Upper lobe of right lung (tissue), 1 donor: ENCODE results near the gene ARL4D. TPM values are rescaled to one million over a fixed set of nuclear protein-coding genes. Genes with fewer than 3 reads are reported as not detected.

Source experiments
- ATAC-seq: fragments of 200-7000 bp; cut with Tn5 transposase; one replicate; pipeline ENCODE4 v1.9.1; 2020; ENCODE audit warnings: mild to moderate bottlenecking, moderate library complexity
- DNase-seq: peaks from one replicate; pipeline ENCODE4 v3.0.0-alpha.2; 2020
- H3K27ac ChIP-seq: fragments of 200-600 bp; one replicate; pipeline ENCODE4 v1.8.0; 2022
- H3K27me3 ChIP-seq: fragments of 200-600 bp; one replicate; pipeline ENCODE4 v1.8.0; 2022; ENCODE audit warnings: mild to moderate bottlenecking
- H3K36me3 ChIP-seq: fragments of 200-600 bp; one replicate; pipeline ENCODE4 v1.8.0; 2022
- H3K4me1 ChIP-seq: fragments of 200-600 bp; one replicate; pipeline ENCODE4 v1.8.0; 2022
- H3K4me3 ChIP-seq: fragments of 200-600 bp; one replicate; pipeline ENCODE4 v1.8.0; 2022; ENCODE audit warnings: mild to moderate bottlenecking
- H3K9me3 ChIP-seq: fragments of 200-600 bp; one replicate; pipeline ENCODE4 v1.8.0; 2022
- intact Hi-C: fragments of 100-400 bp; cut with DNase I; formaldehyde crosslinking; loops from one replicate; pipeline ENCODE4 v1.11.0; 2022
- total RNA-seq: library from RNA; stranded (reverse); fragmentation: NEBNext Ultra II Directional; extraction: Animal tissue kit (Norgen Biotek cat#: 25700); gene quantifications from one replicate; pipeline ENCODE4 v1.2.1, GENCODE V29; 2021
- TF ChIP-seq, protein P1 (sequence below): fragments of 200-600 bp; IDR thresholded peaks from one replicate; pipeline ENCODE4 v1.8.0; 2022; ENCODE audit warnings: antibody characterized with exemption
- donor health status: DM: no; HTN: yes; CAD: no; lungs with severe emphysema.

The ARL4D gene
- total RNA-seq, 1 donor from 2014 or later = 18.5 TPM

DNA sequence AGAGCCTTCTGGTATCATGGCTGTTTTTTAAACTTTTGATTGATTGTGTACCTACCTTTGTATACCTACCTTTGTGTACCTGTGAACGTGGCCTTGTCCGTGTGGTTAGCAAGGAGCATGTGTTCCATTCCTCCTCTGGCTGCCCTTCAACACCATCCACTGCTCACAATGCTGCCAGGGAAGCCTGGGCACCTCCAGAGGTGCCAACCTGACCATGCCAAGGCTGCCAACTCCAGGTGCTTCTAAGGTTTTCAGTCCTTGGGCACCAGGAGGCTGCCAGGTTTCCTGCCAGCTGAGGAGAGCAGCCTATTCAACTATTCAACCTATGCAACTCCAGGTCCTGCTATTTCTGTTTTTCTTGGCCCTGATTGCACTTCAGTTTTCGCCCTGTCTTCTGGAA lies 17.6 kb upstream of the ARL4D start:
- H3K27ac ChIP-seq = no peak overlapping the region
- intact Hi-C loops = no loop called here
- DNase-seq (no peak), ATAC-seq (no peak)
- no peak overlapping the region for H3K4me3 ChIP-seq
- TF ChIP-seq, protein P1, sequence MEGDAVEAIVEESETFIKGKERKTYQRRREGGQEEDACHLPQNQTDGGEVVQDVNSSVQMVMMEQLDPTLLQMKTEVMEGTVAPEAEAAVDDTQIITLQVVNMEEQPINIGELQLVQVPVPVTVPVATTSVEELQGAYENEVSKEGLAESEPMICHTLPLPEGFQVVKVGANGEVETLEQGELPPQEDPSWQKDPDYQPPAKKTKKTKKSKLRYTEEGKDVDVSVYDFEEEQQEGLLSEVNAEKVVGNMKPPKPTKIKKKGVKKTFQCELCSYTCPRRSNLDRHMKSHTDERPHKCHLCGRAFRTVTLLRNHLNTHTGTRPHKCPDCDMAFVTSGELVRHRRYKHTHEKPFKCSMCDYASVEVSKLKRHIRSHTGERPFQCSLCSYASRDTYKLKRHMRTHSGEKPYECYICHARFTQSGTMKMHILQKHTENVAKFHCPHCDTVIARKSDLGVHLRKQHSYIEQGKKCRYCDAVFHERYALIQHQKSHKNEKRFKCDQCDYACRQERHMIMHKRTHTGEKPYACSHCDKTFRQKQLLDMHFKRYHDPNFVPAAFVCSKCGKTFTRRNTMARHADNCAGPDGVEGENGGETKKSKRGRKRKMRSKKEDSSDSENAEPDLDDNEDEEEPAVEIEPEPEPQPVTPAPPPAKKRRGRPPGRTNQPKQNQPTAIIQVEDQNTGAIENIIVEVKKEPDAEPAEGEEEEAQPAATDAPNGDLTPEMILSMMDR = no peak
- no peaks in the 10 kb centered on the region for H3K36me3 ChIP-seq
- no peaks in the 10 kb centered on the region for H3K4me1 ChIP-seq
- H3K9me3 ChIP-seq = no peaks in the 10 kb centered on the region
- no peaks in the 10 kb centered on the region for H3K27me3 ChIP-seq

GRCh38 chr17:43381621-43382020 lies 17.2 kb upstream of the ARL4D start:
- intact Hi-C loops = no loop called here
- ATAC-seq (no peak), DNase-seq (no peak)
- Histone ChIP-seq H3K27me3 (no peaks in the 10 kb centered on the region), H3K27ac (no peak overlapping the region), H3K36me3 (no peaks in the 10 kb centered on the region), H3K4me3 (no peak overlapping the region), H3K9me3 (no peaks in the 10 kb centered on the region), H3K4me1 (no peaks in the 10 kb centered on the region)
- TF ChIP-seq, protein P1 = no peak

DNA sequence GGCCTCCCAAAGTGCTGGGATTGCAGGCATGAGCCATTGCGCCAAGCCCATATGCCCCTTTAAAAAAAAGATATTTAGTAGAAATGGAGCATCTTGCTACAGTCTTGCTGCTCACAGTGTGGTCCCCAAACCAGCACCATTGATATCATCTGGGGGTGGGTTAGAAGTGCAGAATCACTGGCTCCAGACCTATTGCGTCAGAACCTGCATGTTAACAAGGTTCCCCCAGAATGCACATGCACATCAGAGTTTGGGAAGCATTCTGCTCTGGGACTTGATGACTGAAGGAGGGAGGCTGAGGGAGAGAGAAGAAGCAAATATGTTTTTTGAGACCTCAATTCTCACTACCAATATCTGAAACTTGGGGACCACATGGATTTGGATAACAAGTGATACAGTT lies 16.0 kb upstream of the ARL4D start:
- no peak overlapping the region for H3K4me3 ChIP-seq
- H3K27ac ChIP-seq = no peak overlapping the region
- TF ChIP-seq, protein P1 = no peak
- no peaks in the 10 kb centered on the region for H3K36me3 ChIP-seq
- ATAC-seq (no peak), DNase-seq (no peak)
- H3K27me3 ChIP-seq = no peaks in the 10 kb centered on the region
- intact Hi-C loops = no loop called here
- peaks cover 8% of the 10 kb centered on the region for H3K4me1 ChIP-seq
- H3K9me3 ChIP-seq = no peaks in the 10 kb centered on the region

- TF ChIP-seq, protein P1 = no peak
- H3K4me1 ChIP-seq = peaks cover 9% of the 10 kb centered on the region
- H3K27me3 ChIP-seq = no peaks in the 10 kb centered on the region
- no peaks in the 10 kb centered on the region for H3K36me3 ChIP-seq
- H3K27ac ChIP-seq = no peak overlapping the region
- no peak for ATAC-seq
- DNase-seq = no peak
- intact Hi-C loops = no loop called here
- H3K9me3 ChIP-seq = no peaks in the 10 kb centered on the region
- no peak overlapping the region for H3K4me3 ChIP-seq
These were observed 15.4 kb upstream of the ARL4D start for GRCh38 chr17:43383372-43383771.

DNA sequence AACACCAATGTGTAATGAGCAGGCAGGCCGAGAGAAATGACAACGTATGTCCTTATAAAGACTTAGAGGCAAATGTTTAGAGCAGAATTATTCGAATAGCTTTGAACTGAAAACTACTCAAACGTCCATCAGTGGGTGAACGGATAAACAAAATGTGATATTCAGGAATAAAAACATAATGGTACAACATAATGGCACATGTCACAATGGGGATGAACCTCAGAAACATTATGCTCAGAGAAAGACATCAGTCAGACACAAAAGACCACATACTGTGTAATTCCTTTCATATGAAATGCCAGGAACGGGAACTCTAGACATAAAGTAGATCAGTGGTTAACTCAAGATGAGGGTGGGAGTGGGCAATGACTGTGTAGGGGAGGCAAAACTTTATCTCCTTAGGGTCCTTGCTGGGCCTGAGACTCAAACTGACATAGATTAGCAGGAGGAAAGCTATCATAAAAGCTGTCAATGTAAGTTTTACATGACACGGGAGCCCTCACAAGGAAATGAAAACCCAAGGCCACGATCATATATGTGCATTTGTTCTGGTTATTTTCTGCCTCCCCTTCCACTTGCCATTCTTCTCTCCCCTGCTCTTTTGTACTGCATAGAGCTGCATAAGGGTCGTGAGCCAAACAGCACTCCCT lies 14.8 kb upstream of the ARL4D start:
- Histone ChIP-seq H3K9me3 (no peaks in the 10 kb centered on the region), H3K27me3 (no peaks in the 10 kb centered on the region), H3K4me3 (no peak overlapping the region), H3K27ac (no peak overlapping the region), H3K36me3 (no peaks in the 10 kb centered on the region), H3K4me1 (peaks cover 9% of the 10 kb centered on the region)
- intact Hi-C loops = no loop called here
- TF ChIP-seq, protein P1 = no peak
- DNase-seq (no peak), ATAC-seq (no peak)

DNA sequence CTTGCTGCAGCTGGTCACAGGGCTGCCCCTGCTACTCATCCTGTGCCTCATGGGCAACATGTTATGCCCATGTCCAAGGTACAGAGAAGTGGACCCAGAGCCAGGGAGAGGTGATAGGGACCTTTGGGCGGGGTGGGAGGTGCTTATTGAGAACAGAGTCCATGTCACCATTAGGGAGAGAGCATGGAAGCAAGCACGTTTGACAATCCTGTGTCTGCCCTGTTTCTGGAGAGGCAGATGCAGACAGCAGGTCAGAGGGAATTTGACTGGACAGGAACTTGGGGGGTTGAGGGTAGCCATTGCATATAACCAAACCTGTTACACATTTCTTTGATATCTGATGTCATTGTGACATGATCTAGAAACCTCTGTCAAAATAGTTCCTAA lies 14.3 kb upstream of the ARL4D start:
- intact Hi-C loops = no loop called here
- Histone ChIP-seq H3K27me3 (no peaks in the 10 kb centered on the region), H3K4me3 (no peak overlapping the region), H3K9me3 (no peaks in the 10 kb centered on the region), H3K4me1 (peaks cover 10% of the 10 kb centered on the region), H3K36me3 (no peaks in the 10 kb centered on the region), H3K27ac (no peak overlapping the region)
- ATAC-seq (no peak), DNase-seq (no peak)
- TF ChIP-seq, protein P1 = no peak
